Measurements from ENCODE around the gene TBC1D2.

TBC1D2 gene

GRCh38 chr9:98171176-98171925 is 84.1 kb downstream of the TBC1D2 start:
- H3K27me3 ChIP-seq (ENCODE audit: insufficient read depth, low read length): no peaks in the 10 kb centered on the region
- H3K27ac ChIP-seq (ENCODE audit: low read depth, low read length): no peak overlapping the region
- no peaks in the 10 kb centered on the region for H3K36me3 ChIP-seq (ENCODE audit: insufficient read depth, low read length)

DNA sequence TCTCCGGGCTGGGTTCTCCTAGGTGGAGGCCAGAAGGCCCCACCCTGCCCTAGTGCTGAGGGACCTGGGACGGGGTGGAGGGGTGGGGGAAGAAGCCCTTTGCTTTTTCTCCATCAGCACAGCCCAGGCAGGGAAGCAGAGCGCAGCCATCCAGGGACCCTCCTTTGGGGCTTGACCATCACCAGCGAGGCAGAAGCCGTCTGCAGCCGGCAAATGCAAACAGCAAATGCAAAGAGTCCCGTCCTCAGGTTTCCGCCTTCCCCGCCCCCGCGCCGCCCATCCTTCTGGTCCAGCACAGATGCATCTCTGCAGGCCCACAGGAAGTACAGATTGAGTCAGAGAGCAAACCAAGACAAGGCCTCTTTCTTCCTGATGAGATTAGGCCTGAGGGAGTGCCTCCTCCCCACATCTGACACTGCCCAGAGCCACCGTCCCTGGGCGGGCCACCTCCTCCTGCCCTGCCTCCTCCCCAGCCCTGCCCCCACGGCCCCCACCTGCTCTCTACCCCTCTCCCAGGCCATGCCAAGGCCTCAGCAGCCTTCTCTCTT is 86.4 kb downstream of the TBC1D2 start:
- no peaks in the 10 kb centered on the region for H3K36me3 ChIP-seq (ENCODE audit: insufficient read depth, low read length)
- no peak overlapping the region for H2AFZ ChIP-seq (ENCODE audit: low read length, unreplicated experiment)
- no peak overlapping the region for H3K27ac ChIP-seq (ENCODE audit: low read depth, low read length)
- no peaks in the 10 kb centered on the region for H3K27me3 ChIP-seq (ENCODE audit: insufficient read depth, low read length)
- no peaks in the 10 kb centered on the region for H3K79me2 ChIP-seq (ENCODE audit: control insufficient read depth, insufficient read depth, low read length, unreplicated experiment)
- peaks cover 12% of the 10 kb centered on the region for H3K4me1 ChIP-seq (ENCODE audit: control insufficient read depth, insufficient read depth, low read length, unreplicated experiment)
- no peak overlapping the region for H3K4me3 ChIP-seq (ENCODE audit: low read depth, low read length)

More at GRCh38 chr9:98171176-98171925, 84.1 kb downstream of the TBC1D2 start:
- Histone ChIP-seq H3K4me1 (ENCODE audit: control insufficient read depth, insufficient read depth, low read length, unreplicated experiment) (peaks cover 12% of the 10 kb centered on the region), H3K4me3 (ENCODE audit: low read depth, low read length) (no peak overlapping the region), H2AFZ (ENCODE audit: low read length, unreplicated experiment) (no peak overlapping the region), H3K79me2 (ENCODE audit: control insufficient read depth, insufficient read depth, low read length, unreplicated experiment) (no peaks in the 10 kb centered on the region)

GRCh38 chr9:98168153-98168780 is 87.2 kb downstream of the TBC1D2 start:
- no peak overlapping the region for H2AFZ ChIP-seq (ENCODE audit: low read length, unreplicated experiment)
- H3K27ac ChIP-seq (ENCODE audit: low read depth, low read length): no peak overlapping the region
- H3K79me2 ChIP-seq (ENCODE audit: control insufficient read depth, insufficient read depth, low read length, unreplicated experiment): no peaks in the 10 kb centered on the region
- H3K27me3 ChIP-seq (ENCODE audit: insufficient read depth, low read length): no peaks in the 10 kb centered on the region
- H3K4me1 ChIP-seq (ENCODE audit: control insufficient read depth, insufficient read depth, low read length, unreplicated experiment): peaks cover 12% of the 10 kb centered on the region
- no peak overlapping the region for H3K4me3 ChIP-seq (ENCODE audit: low read depth, low read length)
- H3K36me3 ChIP-seq (ENCODE audit: insufficient read depth, low read length): no peaks in the 10 kb centered on the region

DNA sequence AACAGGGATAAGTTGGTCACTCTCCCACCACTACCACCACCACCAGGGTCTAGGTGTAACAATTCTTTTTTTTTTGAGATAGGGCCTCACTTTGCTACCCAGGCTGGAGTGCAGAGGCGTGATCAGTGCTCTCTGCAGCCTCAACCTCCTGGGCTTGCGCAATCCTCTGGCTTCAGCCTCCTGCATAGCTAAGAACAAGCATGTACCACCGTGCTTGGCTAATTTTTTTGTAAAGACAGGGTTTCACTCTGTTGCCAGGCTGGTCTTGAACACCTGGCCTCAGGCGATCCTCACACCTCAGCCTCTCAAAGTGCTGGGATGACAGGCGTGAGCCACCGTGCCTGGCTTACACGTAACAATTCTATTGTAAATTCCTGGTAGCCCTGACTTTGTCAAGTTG is 90.5 kb downstream of the TBC1D2 start:
- Histone ChIP-seq H3K79me2 (ENCODE audit: control insufficient read depth, insufficient read depth, low read length, unreplicated experiment) (no peaks in the 10 kb centered on the region), H3K4me1 (ENCODE audit: control insufficient read depth, insufficient read depth, low read length, unreplicated experiment) (peaks cover 8% of the 10 kb centered on the region), H3K27ac (ENCODE audit: low read depth, low read length) (no peak overlapping the region), H3K36me3 (ENCODE audit: insufficient read depth, low read length) (no peaks in the 10 kb centered on the region), H2AFZ (ENCODE audit: low read length, unreplicated experiment) (no peak overlapping the region), H3K4me3 (ENCODE audit: low read depth, low read length) (no peak overlapping the region), H3K27me3 (ENCODE audit: insufficient read depth, low read length) (no peaks in the 10 kb centered on the region)

DNA sequence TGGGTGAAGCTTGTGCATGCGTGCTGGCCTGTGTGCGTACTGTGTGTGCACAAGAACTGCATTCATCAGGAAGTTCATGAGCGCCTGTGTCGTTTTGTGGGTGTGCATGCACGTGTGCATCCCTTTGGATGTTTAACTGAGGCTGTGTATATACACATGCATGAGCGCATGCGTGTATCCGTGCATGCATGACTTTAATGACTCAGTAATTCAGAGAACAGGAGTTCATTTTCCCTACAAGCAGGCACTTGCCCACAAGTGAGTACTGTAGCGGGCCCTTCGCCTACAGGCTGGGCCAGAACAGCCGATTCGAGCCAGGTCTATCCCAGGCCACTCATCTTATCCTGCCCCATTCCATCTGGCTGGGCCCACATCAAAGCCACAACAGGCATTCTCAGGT is 92.8 kb downstream of the TBC1D2 start:
- Histone ChIP-seq H3K36me3 (ENCODE audit: insufficient read depth, low read length) (no peaks in the 10 kb centered on the region), H3K79me2 (ENCODE audit: control insufficient read depth, insufficient read depth, low read length, unreplicated experiment) (no peaks in the 10 kb centered on the region), H3K27me3 (ENCODE audit: insufficient read depth, low read length) (no peaks in the 10 kb centered on the region), H3K27ac (ENCODE audit: low read depth, low read length) (no peak overlapping the region), H3K4me1 (ENCODE audit: control insufficient read depth, insufficient read depth, low read length, unreplicated experiment) (no peaks in the 10 kb centered on the region), H3K4me3 (ENCODE audit: low read depth, low read length) (no peak overlapping the region), H2AFZ (ENCODE audit: low read length, unreplicated experiment) (no peak overlapping the region)

- H3K27ac ChIP-seq (ENCODE audit: low read depth, low read length): no peak overlapping the region
- no peaks in the 10 kb centered on the region for H3K27me3 ChIP-seq (ENCODE audit: insufficient read depth, low read length)
- no peaks in the 10 kb centered on the region for H3K79me2 ChIP-seq (ENCODE audit: control insufficient read depth, insufficient read depth, low read length, unreplicated experiment)
- no peak overlapping the region for H3K4me3 ChIP-seq (ENCODE audit: low read depth, low read length)
- H3K36me3 ChIP-seq (ENCODE audit: insufficient read depth, low read length): no peaks in the 10 kb centered on the region
- H2AFZ ChIP-seq (ENCODE audit: low read length, unreplicated experiment): no peak overlapping the region
- H3K4me1 ChIP-seq (ENCODE audit: control insufficient read depth, insufficient read depth, low read length, unreplicated experiment): no peaks in the 10 kb centered on the region
Observed at GRCh38 chr9:98161851-98162250, 93.6 kb downstream of the TBC1D2 start.

DNA sequence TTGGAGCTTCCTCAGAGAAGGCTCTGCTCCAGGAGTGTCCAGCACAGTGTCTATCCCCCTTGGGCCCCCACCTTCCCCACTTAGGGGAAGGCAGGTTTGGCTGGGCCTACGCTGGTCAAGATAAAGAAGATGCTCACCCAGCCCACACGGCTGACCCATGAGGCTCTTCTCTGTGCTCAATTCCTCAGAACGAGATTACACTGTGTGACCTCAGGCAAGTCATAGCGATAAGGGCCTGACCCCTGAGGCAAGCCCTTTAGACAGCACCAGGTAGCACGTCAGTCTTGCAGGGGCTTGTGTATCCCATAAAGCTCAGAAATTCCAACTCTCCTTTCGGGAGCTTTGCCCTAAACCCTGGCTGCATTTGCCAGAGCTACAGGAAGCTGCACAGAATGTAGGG is 95.7 kb downstream of the TBC1D2 start:
- no peak overlapping the region for H3K27ac ChIP-seq (ENCODE audit: low read depth, low read length)
- H3K79me2 ChIP-seq (ENCODE audit: control insufficient read depth, insufficient read depth, low read length, unreplicated experiment): no peaks in the 10 kb centered on the region
- no peak overlapping the region for H2AFZ ChIP-seq (ENCODE audit: low read length, unreplicated experiment)
- no peaks in the 10 kb centered on the region for H3K27me3 ChIP-seq (ENCODE audit: insufficient read depth, low read length)
- H3K4me3 ChIP-seq (ENCODE audit: low read depth, low read length): no peak overlapping the region
- no peaks in the 10 kb centered on the region for H3K4me1 ChIP-seq (ENCODE audit: control insufficient read depth, insufficient read depth, low read length, unreplicated experiment)
- H3K36me3 ChIP-seq (ENCODE audit: insufficient read depth, low read length): no peaks in the 10 kb centered on the region

DNA sequence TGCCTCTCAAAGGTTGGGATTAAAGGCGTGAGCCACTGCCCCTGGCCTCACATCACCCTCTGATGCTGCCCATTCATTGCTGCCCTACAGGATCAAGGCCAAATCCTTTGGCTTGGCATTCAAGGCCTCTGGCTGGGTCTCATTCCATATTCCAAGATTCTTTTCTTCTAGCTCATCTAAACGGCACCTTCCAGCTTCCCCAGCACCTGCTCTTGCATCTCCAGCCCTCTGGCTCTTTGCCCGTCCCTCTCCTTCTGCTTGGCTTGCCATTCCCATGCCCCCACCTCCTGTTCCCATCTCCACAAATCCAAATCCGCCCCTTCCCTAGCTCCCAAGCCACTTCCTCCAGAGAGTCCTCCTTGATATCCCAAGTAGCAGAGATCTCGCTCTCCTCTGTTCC is 96.1 kb downstream of the TBC1D2 start:
- Histone ChIP-seq H3K36me3 (ENCODE audit: insufficient read depth, low read length) (no peaks in the 10 kb centered on the region), H3K79me2 (ENCODE audit: control insufficient read depth, insufficient read depth, low read length, unreplicated experiment) (no peaks in the 10 kb centered on the region), H3K4me3 (ENCODE audit: low read depth, low read length) (no peak overlapping the region), H3K4me1 (ENCODE audit: control insufficient read depth, insufficient read depth, low read length, unreplicated experiment) (no peaks in the 10 kb centered on the region), H2AFZ (ENCODE audit: low read length, unreplicated experiment) (no peak overlapping the region), H3K27me3 (ENCODE audit: insufficient read depth, low read length) (no peaks in the 10 kb centered on the region), H3K27ac (ENCODE audit: low read depth, low read length) (no peak overlapping the region)

- no peaks in the 10 kb centered on the region for H3K27me3 ChIP-seq (ENCODE audit: insufficient read depth, low read length)
- H2AFZ ChIP-seq (ENCODE audit: low read length, unreplicated experiment): no peak overlapping the region
- H3K4me3 ChIP-seq (ENCODE audit: low read depth, low read length): no peak overlapping the region
- H3K4me1 ChIP-seq (ENCODE audit: control insufficient read depth, insufficient read depth, low read length, unreplicated experiment): no peaks in the 10 kb centered on the region
- H3K27ac ChIP-seq (ENCODE audit: low read depth, low read length): no peak overlapping the region
- no peaks in the 10 kb centered on the region for H3K79me2 ChIP-seq (ENCODE audit: control insufficient read depth, insufficient read depth, low read length, unreplicated experiment)
- H3K36me3 ChIP-seq (ENCODE audit: insufficient read depth, low read length): no peaks in the 10 kb centered on the region
Observed at GRCh38 chr9:98158071-98158831, 97.2 kb downstream of the TBC1D2 start.

GRCh38 chr9:98157372-98157771 is 98.1 kb downstream of the TBC1D2 start:
- Histone ChIP-seq H3K4me1 (ENCODE audit: control insufficient read depth, insufficient read depth, low read length, unreplicated experiment) (no peaks in the 10 kb centered on the region), H3K4me3 (ENCODE audit: low read depth, low read length) (no peak overlapping the region), H2AFZ (ENCODE audit: low read length, unreplicated experiment) (no peak overlapping the region), H3K36me3 (ENCODE audit: insufficient read depth, low read length) (no peaks in the 10 kb centered on the region), H3K27me3 (ENCODE audit: insufficient read depth, low read length) (no peaks in the 10 kb centered on the region), H3K79me2 (ENCODE audit: control insufficient read depth, insufficient read depth, low read length, unreplicated experiment) (no peaks in the 10 kb centered on the region), H3K27ac (ENCODE audit: low read depth, low read length) (no peak overlapping the region)
